ENCODE data around the gene SPOCK3. TPM values are rescaled to one million over a fixed set of nuclear protein-coding genes. Genes with fewer than 3 reads are reported as not detected.

The SPOCK3 gene
- total and polyA plus RNA-seq, 4 donors = 0.08 to 0.42 (median 0.24) TPM

DNA sequence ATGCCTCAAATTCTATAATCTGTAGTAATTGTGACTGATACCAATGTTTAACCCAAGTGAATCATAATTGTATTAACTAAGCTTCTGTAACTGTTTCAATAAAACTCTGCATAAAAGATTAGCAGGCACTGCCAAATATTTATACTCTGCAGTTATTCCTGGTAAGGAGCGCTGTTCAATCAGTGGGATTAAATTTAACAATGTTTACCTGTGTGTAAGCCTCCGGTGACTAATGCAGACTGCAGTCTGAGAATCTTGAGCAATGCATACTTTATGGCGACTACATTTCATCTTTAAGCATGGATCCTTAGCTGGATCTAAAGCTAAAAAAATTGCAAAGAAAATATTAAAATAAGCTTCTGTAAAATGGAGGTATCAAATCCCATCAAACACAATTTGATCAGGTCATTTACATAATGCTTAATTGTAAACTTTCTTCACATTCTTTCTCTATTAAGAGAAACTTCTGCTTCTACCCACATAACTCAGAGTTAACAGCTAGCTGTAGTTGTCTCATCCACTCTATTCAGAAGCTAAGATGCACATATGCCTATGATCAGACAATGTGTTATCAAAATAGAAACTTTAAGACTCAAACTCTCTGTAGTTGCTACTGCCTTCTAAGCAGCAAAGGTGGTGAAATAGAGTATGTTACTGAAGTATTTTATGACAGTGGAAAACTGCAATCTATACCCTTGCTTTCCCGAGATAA, 234.0 kb downstream of the SPOCK3 start:
- no peak overlapping the region for H3K27ac ChIP-seq (ENCODE audit: low read depth in 1 of 2, low read length in 2 of 2)
- no peak overlapping the region for H3K4me3 ChIP-seq (ENCODE audit: low read depth in 1 of 3, low read length in 3 of 3)
- TF ChIP-seq HNF4G (IDR thresholded peaks at IDR 0.05) (no peak), JUND (IDR thresholded peaks at IDR 0.05) (no peak), REST (IDR thresholded peaks at IDR 0.05) (no peak), TAF1 (conservative IDR thresholded peaks at IDR 0.05) (no peak), YY1 (IDR thresholded peaks at IDR 0.05) (no peak), RXRA (IDR thresholded peaks at IDR 0.05) (no peak), FOXA1 (IDR thresholded peaks at IDR 0.05) (no peak), RAD21 (IDR thresholded peaks at IDR 0.05) (no peak), GABPA (IDR thresholded peaks at IDR 0.05 in 1 of 2, conservative IDR thresholded peaks at IDR 0.05 in 1 of 2) (no peak), NR2F2 (IDR thresholded peaks at IDR 0.05) (no peak), EGR1 (IDR thresholded peaks at IDR 0.05; ENCODE audit: low read depth in 2 of 2) (no peak), FOXA2 (IDR thresholded peaks at IDR 0.05) (no peak), CTCF (IDR thresholded peaks at IDR 0.05; ENCODE audit: low read depth, low read length, missing input control) (no peak), SP1 (IDR thresholded peaks at IDR 0.05) (no peak)
- TF ChIP-seq, protein P1, sequence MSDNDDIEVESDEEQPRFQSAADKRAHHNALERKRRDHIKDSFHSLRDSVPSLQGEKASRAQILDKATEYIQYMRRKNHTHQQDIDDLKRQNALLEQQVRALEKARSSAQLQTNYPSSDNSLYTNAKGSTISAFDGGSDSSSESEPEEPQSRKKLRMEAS (IDR thresholded peaks at IDR 0.05) = no peak
- TF ChIP-seq, protein P2, sequence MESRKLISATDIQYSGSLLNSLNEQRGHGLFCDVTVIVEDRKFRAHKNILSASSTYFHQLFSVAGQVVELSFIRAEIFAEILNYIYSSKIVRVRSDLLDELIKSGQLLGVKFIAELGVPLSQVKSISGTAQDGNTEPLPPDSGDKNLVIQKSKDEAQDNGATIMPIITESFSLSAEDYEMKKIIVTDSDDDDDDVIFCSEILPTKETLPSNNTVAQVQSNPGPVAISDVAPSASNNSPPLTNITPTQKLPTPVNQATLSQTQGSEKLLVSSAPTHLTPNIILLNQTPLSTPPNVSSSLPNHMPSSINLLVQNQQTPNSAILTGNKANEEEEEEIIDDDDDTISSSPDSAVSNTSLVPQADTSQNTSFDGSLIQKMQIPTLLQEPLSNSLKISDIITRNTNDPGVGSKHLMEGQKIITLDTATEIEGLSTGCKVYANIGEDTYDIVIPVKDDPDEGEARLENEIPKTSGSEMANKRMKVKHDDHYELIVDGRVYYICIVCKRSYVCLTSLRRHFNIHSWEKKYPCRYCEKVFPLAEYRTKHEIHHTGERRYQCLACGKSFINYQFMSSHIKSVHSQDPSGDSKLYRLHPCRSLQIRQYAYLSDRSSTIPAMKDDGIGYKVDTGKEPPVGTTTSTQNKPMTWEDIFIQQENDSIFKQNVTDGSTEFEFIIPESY (IDR thresholded peaks at IDR 0.05) = no peak
- TF ChIP-seq, protein P3, sequence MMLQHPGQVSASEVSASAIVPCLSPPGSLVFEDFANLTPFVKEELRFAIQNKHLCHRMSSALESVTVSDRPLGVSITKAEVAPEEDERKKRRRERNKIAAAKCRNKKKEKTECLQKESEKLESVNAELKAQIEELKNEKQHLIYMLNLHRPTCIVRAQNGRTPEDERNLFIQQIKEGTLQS (IDR thresholded peaks at IDR 0.05) = no peak
- H3K27me3 ChIP-seq (ENCODE audit: control insufficient read depth in 4 of 4, insufficient read depth in 4 of 4, low read length in 3 of 4) = no peaks in the 10 kb centered on the region
- no peaks in the 10 kb centered on the region for H3K4me1 ChIP-seq (ENCODE audit: control insufficient read depth in 4 of 4, insufficient read depth in 4 of 4, low read length in 3 of 4)
- H3K36me3 ChIP-seq (ENCODE audit: control insufficient read depth in 4 of 4, insufficient read depth in 3 of 4, low read depth in 1 of 4, low read length in 3 of 4) = no peaks in the 10 kb centered on the region
- H3K9ac ChIP-seq (ENCODE audit: low read depth in 1 of 2, low read length in 2 of 2) = no peak overlapping the region
- DNase-seq (ENCODE audit: low spot score) = no peak
- WGBS = 55% methylated on average over 4 of the region's 4 CpGs
- no peaks in the 10 kb centered on the region for H3K9me3 ChIP-seq (ENCODE audit: control insufficient read depth in 4 of 4, low read length in 3 of 4)

All from liver (tissue), 9 donors.